A549 treated with CpdA at 1 μM for 4 hours (cell line): ENCODE results near the gene COPS7A. TPM values are rescaled to one million over a fixed set of nuclear protein-coding genes. Genes with fewer than 3 reads are reported as not detected.

Experiments
- total RNA-seq: library from RNA; stranded (reverse); fragments of 200-300 nt; extraction: Qiagen RNA extraction; gene quantifications from 5 replicates; pipeline ENCODE4 v1.2.3, GENCODE V29; 2022; ENCODE audit warnings: low read depth

COPS7A gene
- 48.5 to 61.1 TPM (median 55.6 TPM) in 5 replicates for total RNA-seq

DNA sequence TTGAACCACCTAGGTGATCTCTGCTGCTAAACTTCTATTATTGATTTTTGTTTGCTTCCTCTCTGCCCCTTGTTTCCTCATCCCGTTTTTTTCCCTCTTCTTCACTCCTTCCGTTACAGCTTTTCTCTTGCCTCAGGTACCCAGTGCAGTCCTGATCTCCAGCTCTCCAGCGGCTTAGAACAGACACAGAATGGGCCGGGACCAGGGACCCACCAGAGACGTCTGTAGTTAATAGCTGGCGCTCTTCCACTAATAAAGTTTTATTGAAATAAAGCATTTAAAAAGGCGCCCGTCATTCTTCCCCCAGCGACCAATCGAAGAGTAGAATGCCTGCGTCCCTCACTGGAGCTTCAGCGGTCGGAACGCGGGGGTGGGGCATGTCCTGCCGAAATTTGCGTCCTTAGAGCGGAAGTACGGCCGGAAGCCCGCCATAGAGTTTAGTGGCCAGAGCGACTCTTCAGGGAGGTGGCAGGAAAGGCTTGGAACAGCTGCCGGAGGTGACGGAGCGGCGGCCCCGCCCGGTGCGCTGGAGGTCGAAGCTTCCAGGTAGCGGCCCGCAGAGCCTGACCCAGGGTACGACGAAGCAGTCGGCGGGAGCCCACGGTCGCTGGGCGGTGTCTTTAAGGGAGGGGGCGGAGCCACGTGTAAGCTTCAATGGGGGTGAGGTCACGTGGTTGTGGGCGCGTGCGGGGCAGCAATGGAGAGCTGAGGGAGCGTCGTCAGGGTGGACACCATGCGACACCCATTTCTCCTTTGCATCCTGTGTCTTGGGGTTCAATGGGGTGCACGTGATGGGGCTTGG lies at the start of gene COPS7A:
Gene COPS7A, plus strand, starts transcription at position 440 of the 802 bp plus-strand sequence. CDS start 611 bp downstream, outside the sequence.

GRCh38 chr12:6688999-6689882 lies 34.6 kb upstream of the COPS7A start, which contains the start of gene ZNF384:
ZNF384 (minus strand) TSS chr12:6689375; CDS start chr12:6679520, 9,855 bp downstream.

DNA sequence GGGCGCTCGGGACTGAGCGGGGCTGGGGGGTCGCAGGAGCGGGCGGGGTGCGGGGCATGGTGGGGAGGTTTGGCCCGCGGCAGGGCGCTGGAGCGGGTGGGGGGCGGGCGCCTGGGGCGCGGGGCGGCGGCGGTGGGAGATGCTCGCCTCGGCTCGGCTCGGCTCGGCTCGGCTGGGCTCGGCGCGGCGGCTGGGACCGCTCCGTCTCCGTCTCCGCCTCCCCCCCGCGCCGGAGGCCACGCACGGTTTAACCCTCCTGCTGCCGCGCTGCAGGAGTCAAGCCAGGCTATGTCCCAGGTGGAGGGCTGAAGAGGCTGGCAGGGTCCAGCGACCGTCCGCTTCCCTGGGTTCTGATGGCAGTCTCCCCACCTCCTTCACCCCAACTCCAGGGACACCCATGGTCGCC lies 23.2 kb upstream of the COPS7A start, which contains the start of gene PIANP:
Gene PIANP, minus strand, starts transcription at position 170 of the 406 bp plus-strand sequence. CDS start 2,754 bp downstream, outside the sequence.

GRCh38 chr12:6752921-6753771 lies 29.3 kb downstream of the COPS7A start, which contains the start of gene MLF2:
MLF2 (minus strand) TSS chr12:6753141; CDS start chr12:6752334, 807 bp downstream.

GRCh38 chr12:6765634-6766581 lies 42.1 kb downstream of the COPS7A start, which contains the start of gene PTMS:
PTMS (plus strand) TSS chr12:6766363; CDS start chr12:6766706, 343 bp downstream.

DNA sequence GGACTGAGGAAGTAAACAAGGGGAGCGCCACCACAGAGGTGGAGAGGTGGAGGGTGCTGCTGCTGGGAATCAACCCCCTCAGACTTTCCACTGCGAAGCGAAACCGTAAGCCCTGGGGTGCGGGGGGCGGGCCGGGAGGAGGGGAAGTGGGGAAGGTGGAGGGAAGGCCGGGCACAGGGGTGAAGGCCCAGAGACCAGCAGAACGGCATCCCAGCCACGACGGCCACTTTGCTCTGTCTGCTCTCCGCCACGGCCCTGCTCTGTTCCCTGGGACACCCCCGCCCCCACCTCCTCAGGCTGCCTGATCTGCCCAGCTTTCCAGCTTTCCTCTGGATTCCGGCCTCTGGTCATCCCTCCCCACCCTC lies 48.5 kb downstream of the COPS7A start, which contains the start of gene LAG3:
Gene LAG3, plus strand, starts transcription at position 190 of the 365 bp plus-strand sequence. CDS start 333 bp downstream, outside the sequence.

Other genes with a start within 250 kb of the COPS7A start
- 309 to 338 TPM (median 322 TPM) in 5 replicates for gene MRPL51, start 230.8 kb upstream of the COPS7A start, total RNA-seq
- gene NCAPD2, start 229.9 kb upstream of the COPS7A start, total RNA-seq = 61.0 to 81.2 TPM (median 71.4 TPM) in 5 replicates
- gene GAPDH, start 189.5 kb upstream of the COPS7A start, total RNA-seq = 6,616 to 9,315 TPM (median 8,933 TPM) in 5 replicates
- gene IFFO1, start 168.0 kb upstream of the COPS7A start, total RNA-seq = 2.2 to 3.2 TPM (median 2.3 TPM) in 5 replicates
- 105 to 124 TPM (median 114 TPM) in 5 replicates for gene NOP2, start 155.8 kb upstream of the COPS7A start, total RNA-seq
- gene CHD4, start 116.7 kb upstream of the COPS7A start, total RNA-seq = 64.4 to 86.3 TPM (median 68.7 TPM) in 5 replicates
- gene LPAR5, start 88.1 kb upstream of the COPS7A start, total RNA-seq = 0.34 to 0.59 TPM (median 0.54 TPM) in 5 replicates
- gene ACRBP, start 76.6 kb upstream of the COPS7A start, total RNA-seq = 0.10 to 0.24 TPM (median 0.18 TPM) in 4 of 5 replicates, not detected in the other
- gene ING4, start 60.9 kb upstream of the COPS7A start, total RNA-seq = 12.4 to 18.9 TPM (median 17.0 TPM) in 5 replicates
- gene ZNF384, start 34.7 kb upstream of the COPS7A start, total RNA-seq = 52.4 to 68.0 TPM (median 62.6 TPM) in 5 replicates
- 0.43 to 1.0 TPM (median 0.87 TPM) in 5 replicates for gene PIANP, start 23.2 kb upstream of the COPS7A start, total RNA-seq
- gene MLF2, start 29.1 kb downstream of the COPS7A start, total RNA-seq = 262 to 311 TPM (median 307 TPM) in 5 replicates
- 593 to 1,064 TPM (median 878 TPM) in 5 replicates for gene PTMS, start 42.3 kb downstream of the COPS7A start, total RNA-seq
- gene LAG3, start 48.5 kb downstream of the COPS7A start, total RNA-seq = 0.87 to 2.2 TPM (median 1.6 TPM) in 5 replicates
- gene CD4, start 65.5 kb downstream of the COPS7A start, total RNA-seq = not detected in 5 replicates
- gene GPR162, start 97.8 kb downstream of the COPS7A start, total RNA-seq = 0.31 to 0.54 TPM (median 0.42 TPM) in 5 replicates
- 20.2 to 31.6 TPM (median 27.4 TPM) in 5 replicates for gene P3H3, start 104.4 kb downstream of the COPS7A start, total RNA-seq
- 1.7 to 2.4 TPM (median 1.9 TPM) in 5 replicates for gene GNB3, start 116.9 kb downstream of the COPS7A start, total RNA-seq
- gene CDCA3, start 127.2 kb downstream of the COPS7A start, total RNA-seq = 80.3 to 92.3 TPM (median 82.2 TPM) in 5 replicates
- 74.6 to 97.4 TPM (median 77.2 TPM) in 5 replicates for gene USP5, start 128.1 kb downstream of the COPS7A start, total RNA-seq
- gene TPI1, start 143.5 kb downstream of the COPS7A start, total RNA-seq = 1,360 to 1,675 TPM (median 1,619 TPM) in 5 replicates
- gene SPSB2, start 149.3 kb downstream of the COPS7A start, total RNA-seq = 16.8 to 22.9 TPM (median 19.9 TPM) in 5 replicates
- gene LRRC23, start 180.8 kb downstream of the COPS7A start, total RNA-seq = 16.4 to 17.9 TPM (median 16.5 TPM) in 5 replicates
- gene ENO2, start 190.5 kb downstream of the COPS7A start, total RNA-seq = 41.2 to 50.5 TPM (median 42.1 TPM) in 5 replicates
- 48.9 to 77.1 TPM (median 73.0 TPM) in 5 replicates for gene ATN1, start 203.9 kb downstream of the COPS7A start, total RNA-seq
- not detected in 5 replicates for gene RNU7-1, start 219.8 kb downstream of the COPS7A start, total RNA-seq
- 250 to 321 TPM (median 290 TPM) in 5 replicates for gene C12orf57, start 220.0 kb downstream of the COPS7A start, total RNA-seq
- 10.3 to 13.1 TPM (median 12.1 TPM) in 5 replicates for gene PTPN6, start 227.3 kb downstream of the COPS7A start, total RNA-seq
- gene PHB2, start 246.6 kb downstream of the COPS7A start, total RNA-seq = 308 to 350 TPM (median 341 TPM) in 5 replicates
- 61.3 to 69.0 TPM (median 66.0 TPM) in 5 replicates for gene EMG1, start 246.9 kb downstream of the COPS7A start, total RNA-seq